Subcutaneous abdominal adipose tissue (tissue), 5 donors: ENCODE measurements around the gene CRABP2.

Experiments
- H3K27ac ChIP-seq: one replicate; pipeline ENCODE4 v1.7.0; 2013; ENCODE audit warnings: low read depth, mild to moderate bottlenecking, inconsistent platforms, low read length, moderate library complexity
- H3K27me3 ChIP-seq, 5 donors: one replicate each; pipeline ENCODE4 v1.7.0; 2013; ENCODE audit warnings: low read length in 5 of 5, inconsistent platforms in 1 of 5; ENCODE audit not compliant: control insufficient read depth in 5 of 5, insufficient read depth in 4 of 5
- H3K36me3 ChIP-seq, 5 donors: one replicate each; pipeline ENCODE4 v1.7.0; 2013; ENCODE audit warnings: low read length in 5 of 5; ENCODE audit not compliant: control insufficient read depth in 5 of 5, insufficient read depth in 5 of 5
- H3K4me1 ChIP-seq, 5 donors: one replicate each; pipeline ENCODE4 v1.7.0; 2013; ENCODE audit warnings: low read length in 5 of 5, mild to moderate bottlenecking in 3 of 5, moderate library complexity in 1 of 5; ENCODE audit not compliant: control insufficient read depth in 5 of 5, insufficient read depth in 5 of 5
- H3K4me3 ChIP-seq, 5 donors: one replicate each; pipeline ENCODE4 v1.7.0; 2013; ENCODE audit warnings: low read length in 5 of 5, low read depth in 1 of 5
- H3K9ac ChIP-seq, 5 donors: one replicate each; pipeline ENCODE4 v1.7.0; 2013; ENCODE audit warnings: low read length in 5 of 5, mild to moderate bottlenecking in 4 of 5, moderate library complexity in 3 of 5
- H3K9me3 ChIP-seq, 5 donors: one replicate each; pipeline ENCODE4 v1.7.0; 2013; ENCODE audit warnings: low read length in 5 of 5; ENCODE audit not compliant: control insufficient read depth in 5 of 5
- donor health status: healthy.
- donor health status: healthy.
- donor health status: healthy.
- donor health status: healthy.
- donor health status: healthy.

The CRABP2 gene

GRCh38 chr1:156748670-156749418 lies 43.5 kb upstream of the CRABP2 start:
- Histone ChIP-seq H3K4me3 (peak overlapping the region; percentile 78 to 98 (median 92)), H3K27ac (peak overlapping the region; percentile 100), H3K27me3 (no peaks in the 10 kb centered on the region), H3K9ac (peak overlapping the region; percentile 94 to 99 (median 97)), H3K36me3 (peaks cover 0 to 12% (median 11%) of the 10 kb centered on the region in 5 donors), H3K9me3 (no peaks in the 10 kb centered on the region), H3K4me1 (peaks cover 25 to 78% (median 70%) of the 10 kb centered on the region in 5 donors)

- Histone ChIP-seq H3K9ac (peak overlapping the region; percentile 94 to 99 (median 97)), H3K4me1 (peaks cover 25 to 70% (median 65%) of the 10 kb centered on the region in 5 donors), H3K36me3 (peaks cover 0 to 20% (median 19%) of the 10 kb centered on the region in 5 donors), H3K4me3 (peak overlapping the region; percentile 78 to 98 (median 92)), H3K27me3 (no peaks in the 10 kb centered on the region), H3K27ac (peak overlapping the region; percentile 100), H3K9me3 (no peaks in the 10 kb centered on the region)
These were observed 42.6 kb upstream of the CRABP2 start for GRCh38 chr1:156747742-156748669.

- H3K4me1 ChIP-seq, result peaks cover 19 to 60% (median 55%) of the 10 kb centered on the region in 5 donors
- peak overlapping the region; percentile 100 for H3K27ac ChIP-seq
- no peaks in the 10 kb centered on the region for H3K27me3 ChIP-seq
- no peaks in the 10 kb centered on the region for H3K9me3 ChIP-seq
- H3K9ac ChIP-seq, result peak overlapping the region; percentile 87 to 98 (median 95)
- H3K36me3 ChIP-seq, result peaks cover 0 to 30% (median 26%) of the 10 kb centered on the region in 5 donors
- peak overlapping the region; percentile 70 to 98 (median 92) for H3K4me3 ChIP-seq
These were observed 41.6 kb upstream of the CRABP2 start for GRCh38 chr1:156746728-156747631.

GRCh38 chr1:156746406-156746727 lies 41.0 kb upstream of the CRABP2 start:
- H3K9ac ChIP-seq, result peak overlapping the region; percentile 2 to 86 (median 63)
- peaks cover 19 to 65% (median 59%) of the 10 kb centered on the region in 5 donors for H3K4me1 ChIP-seq

GRCh38 chr1:156745881-156746280 lies 40.5 kb upstream of the CRABP2 start:
- Histone ChIP-seq H3K4me3 (peak overlapping the region in 2 of 5 donors; percentile 48 to 93), H3K27ac (peak overlapping the region; percentile 100), H3K9me3 (no peaks in the 10 kb centered on the region), H3K4me1 (peaks cover 19 to 66% (median 61%) of the 10 kb centered on the region in 5 donors), H3K9ac (peak overlapping the region in 4 of 5 donors; percentile 2 to 86 (median 49)), H3K36me3 (peaks cover 0 to 30% (median 26%) of the 10 kb centered on the region in 5 donors), H3K27me3 (no peaks in the 10 kb centered on the region)

More at GRCh38 chr1:156746406-156746727, 41.0 kb upstream of the CRABP2 start:
- Histone ChIP-seq H3K27ac (peak overlapping the region; percentile 100), H3K36me3 (peaks cover 0 to 30% (median 26%) of the 10 kb centered on the region in 5 donors), H3K9me3 (no peaks in the 10 kb centered on the region), H3K27me3 (no peaks in the 10 kb centered on the region), H3K4me3 (peak overlapping the region in 4 of 5 donors; percentile 48 to 98 (median 82))

- Histone ChIP-seq H3K4me1 (peaks cover 22 to 69% (median 62%) of the 10 kb centered on the region in 5 donors), H3K4me3 (no peak overlapping the region), H3K9me3 (no peaks in the 10 kb centered on the region), H3K27me3 (no peaks in the 10 kb centered on the region), H3K36me3 (peaks cover 0 to 30% (median 26%) of the 10 kb centered on the region in 5 donors), H3K27ac (peak overlapping the region; percentile 100), H3K9ac (peak overlapping the region in 2 of 5 donors; percentile 35 to 41)
These were observed 39.5 kb upstream of the CRABP2 start for GRCh38 chr1:156744786-156745419.

- Histone ChIP-seq H3K27me3 (no peaks in the 10 kb centered on the region), H3K27ac (no peak overlapping the region)
These were observed 39.0 kb upstream of the CRABP2 start for GRCh38 chr1:156744344-156744743.

GRCh38 chr1:156743367-156744302 lies 38.3 kb upstream of the CRABP2 start:
- no peak overlapping the region for H3K27ac ChIP-seq
- no peaks in the 10 kb centered on the region for H3K9me3 ChIP-seq
- H3K27me3 ChIP-seq, result no peaks in the 10 kb centered on the region
- H3K9ac ChIP-seq, result no peak overlapping the region
- H3K4me3 ChIP-seq, result no peak overlapping the region
- H3K4me1 ChIP-seq, result peaks cover 13 to 56% (median 50%) of the 10 kb centered on the region in 5 donors
- peaks cover 0 to 30% (median 26%) of the 10 kb centered on the region in 5 donors for H3K36me3 ChIP-seq

More at GRCh38 chr1:156744344-156744743, 39.0 kb upstream of the CRABP2 start:
- H3K4me1 ChIP-seq, result peaks cover 18 to 64% (median 57%) of the 10 kb centered on the region in 5 donors
- H3K9me3 ChIP-seq, result no peaks in the 10 kb centered on the region
- peak overlapping the region in 1 of 5 donors; percentile 41 for H3K9ac ChIP-seq
- no peak overlapping the region for H3K4me3 ChIP-seq
- peaks cover 0 to 30% (median 26%) of the 10 kb centered on the region in 5 donors for H3K36me3 ChIP-seq
